ENCODE results near the gene NELFA. TPM values are rescaled to one million over a fixed set of nuclear protein-coding genes. Genes with fewer than 3 reads are reported as not detected.
A peak's percentile ranks its signal among the peaks of the same experiment; 100 is the strongest.

NELFA gene
- total RNA-seq (2021; ENCODE audit: unreplicated experiment): 27.0 TPM
- 40.7 TPM for polyA plus RNA-seq (2012; ENCODE audit: insufficient read length)
- percentile 65 among the genes with signal in this experiment for Bru-seq, nascent RNA
- percentile 76 among the genes with signal in this experiment for BruChase-seq, experiment 1, labeled RNA remaining after a 2-hour chase
- BruChase-seq, experiment 2, labeled RNA remaining after a 6-hour chase: percentile 75 among the genes with signal in this experiment
- long read RNA-seq, transcript NELFA-202 (11 exons, 3,343 nt): major isoform, 51 of 86 reads
- long read RNA-seq, partial matches to known transcripts: 14 of 86 reads
- long read RNA-seq, other reads (novel, unspliced or antisense): 20 of 86 reads

DNA sequence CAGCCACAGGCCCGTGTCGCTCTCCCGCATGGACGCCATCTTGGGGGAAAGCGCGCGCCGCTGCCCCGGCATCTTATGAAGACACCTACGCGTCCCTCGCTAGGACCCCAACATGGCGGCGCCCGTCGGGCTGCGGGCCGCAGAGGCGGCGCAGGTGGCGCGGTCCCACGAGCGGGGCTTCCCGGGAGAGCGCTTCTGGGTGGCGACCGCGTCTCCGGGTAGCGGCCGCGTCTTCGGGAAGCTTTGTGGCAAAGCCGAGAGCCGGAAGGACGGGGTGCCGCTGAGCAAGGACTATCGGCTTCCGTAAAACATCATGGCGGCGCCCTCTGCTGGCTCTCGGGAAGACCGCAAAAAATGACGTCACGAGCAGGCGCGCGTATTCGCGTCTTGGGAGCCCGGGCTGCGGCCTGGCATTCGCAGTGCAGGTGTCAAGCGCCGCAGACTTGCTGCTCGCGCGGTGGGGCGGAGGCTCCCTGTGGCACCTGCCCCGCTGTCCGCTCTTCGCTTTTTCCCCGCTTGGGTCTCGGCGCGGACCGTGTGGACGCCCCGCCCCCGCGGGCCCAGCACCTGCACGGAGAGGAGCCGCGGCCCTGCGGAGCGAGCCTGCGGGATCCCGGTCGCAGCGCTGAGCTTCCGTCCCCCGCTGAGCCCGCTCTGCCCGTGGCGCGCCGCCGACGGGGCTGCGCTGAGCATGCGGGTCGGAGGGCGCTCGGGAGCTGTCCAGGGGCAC, at the start of gene NELFA:
TSS of gene NELFA (minus strand) at position 54 of the 730 bp plus-strand sequence. CDS start at position 39, 15 bp downstream.
- POLR2A ChIA-PET: interaction anchor here (0.5 to 0.6 kb wide), 2 partner anchors 31 to 134 kb away, joined by 4 to 5 read pairs; no protein-coding TSS in a partner anchor
- in situ Hi-C loops (cut with HindIII; ENCODE audit: low pct_unique_long_range_greater_than_20kb, low sequenced_read_pairs) (no loop called here), intact Hi-C loops (cut with micrococcal nuclease; ENCODE audit: unreplicated experiment) (no loop called here)
- BruUV-seq (replicated peaks): no TSS peak
- Histone ChIP-seq H3K4me1 (ENCODE audit: control insufficient read depth, insufficient read depth, low read length) (no peaks in the 10 kb centered on the region), H3K27me3 (ENCODE audit: control insufficient read depth, insufficient read depth, low read length) (no peaks in the 10 kb centered on the region), H3K4me3 (ENCODE audit: low read depth in 2 of 2, low read length in 2 of 2) (peak within 1 kb of the TSS; percentile 60 to 69), H3K27ac (ENCODE audit: low read length) (peak within 1 kb of the TSS; percentile 84), H3K9me3 (ENCODE audit: control insufficient read depth, insufficient read depth, low read depth, low read length) (no peaks in the 10 kb centered on the region), H3K36me3 (ENCODE audit: control insufficient read depth, insufficient read depth, low read length) (peaks cover 3% of the 10 kb centered on the region; the same call in 1 of the 2 replicates)
- ATAC-seq (peak; percentile 95), DNase-seq (ENCODE audit: low read depth, low spot score) (peak; percentile 63)
- CTCF ChIA-PET: no interaction called here
- TF ChIP-seq, protein P1, sequence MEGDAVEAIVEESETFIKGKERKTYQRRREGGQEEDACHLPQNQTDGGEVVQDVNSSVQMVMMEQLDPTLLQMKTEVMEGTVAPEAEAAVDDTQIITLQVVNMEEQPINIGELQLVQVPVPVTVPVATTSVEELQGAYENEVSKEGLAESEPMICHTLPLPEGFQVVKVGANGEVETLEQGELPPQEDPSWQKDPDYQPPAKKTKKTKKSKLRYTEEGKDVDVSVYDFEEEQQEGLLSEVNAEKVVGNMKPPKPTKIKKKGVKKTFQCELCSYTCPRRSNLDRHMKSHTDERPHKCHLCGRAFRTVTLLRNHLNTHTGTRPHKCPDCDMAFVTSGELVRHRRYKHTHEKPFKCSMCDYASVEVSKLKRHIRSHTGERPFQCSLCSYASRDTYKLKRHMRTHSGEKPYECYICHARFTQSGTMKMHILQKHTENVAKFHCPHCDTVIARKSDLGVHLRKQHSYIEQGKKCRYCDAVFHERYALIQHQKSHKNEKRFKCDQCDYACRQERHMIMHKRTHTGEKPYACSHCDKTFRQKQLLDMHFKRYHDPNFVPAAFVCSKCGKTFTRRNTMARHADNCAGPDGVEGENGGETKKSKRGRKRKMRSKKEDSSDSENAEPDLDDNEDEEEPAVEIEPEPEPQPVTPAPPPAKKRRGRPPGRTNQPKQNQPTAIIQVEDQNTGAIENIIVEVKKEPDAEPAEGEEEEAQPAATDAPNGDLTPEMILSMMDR (IDR thresholded peaks at IDR 0.05): no peak
- peak; percentile 81 for TF ChIP-seq TCF7L2 (IDR thresholded peaks at IDR 0.05; ENCODE audit: low read depth, low read length)
- TF ChIP-seq SIN3A (IDR thresholded peaks at IDR 0.05; ENCODE audit: borderline replicate concordance, insufficient read depth, low read depth, low read length): peak; percentile 68; the same call in 1 of the 2 replicates
- TF ChIP-seq POLR2AphosphoS5 (IDR thresholded peaks at IDR 0.05; ENCODE audit: low read depth, low read length): peak; percentile 52; the same call in 1 of the 2 replicates
- TF ChIP-seq, protein P2, sequence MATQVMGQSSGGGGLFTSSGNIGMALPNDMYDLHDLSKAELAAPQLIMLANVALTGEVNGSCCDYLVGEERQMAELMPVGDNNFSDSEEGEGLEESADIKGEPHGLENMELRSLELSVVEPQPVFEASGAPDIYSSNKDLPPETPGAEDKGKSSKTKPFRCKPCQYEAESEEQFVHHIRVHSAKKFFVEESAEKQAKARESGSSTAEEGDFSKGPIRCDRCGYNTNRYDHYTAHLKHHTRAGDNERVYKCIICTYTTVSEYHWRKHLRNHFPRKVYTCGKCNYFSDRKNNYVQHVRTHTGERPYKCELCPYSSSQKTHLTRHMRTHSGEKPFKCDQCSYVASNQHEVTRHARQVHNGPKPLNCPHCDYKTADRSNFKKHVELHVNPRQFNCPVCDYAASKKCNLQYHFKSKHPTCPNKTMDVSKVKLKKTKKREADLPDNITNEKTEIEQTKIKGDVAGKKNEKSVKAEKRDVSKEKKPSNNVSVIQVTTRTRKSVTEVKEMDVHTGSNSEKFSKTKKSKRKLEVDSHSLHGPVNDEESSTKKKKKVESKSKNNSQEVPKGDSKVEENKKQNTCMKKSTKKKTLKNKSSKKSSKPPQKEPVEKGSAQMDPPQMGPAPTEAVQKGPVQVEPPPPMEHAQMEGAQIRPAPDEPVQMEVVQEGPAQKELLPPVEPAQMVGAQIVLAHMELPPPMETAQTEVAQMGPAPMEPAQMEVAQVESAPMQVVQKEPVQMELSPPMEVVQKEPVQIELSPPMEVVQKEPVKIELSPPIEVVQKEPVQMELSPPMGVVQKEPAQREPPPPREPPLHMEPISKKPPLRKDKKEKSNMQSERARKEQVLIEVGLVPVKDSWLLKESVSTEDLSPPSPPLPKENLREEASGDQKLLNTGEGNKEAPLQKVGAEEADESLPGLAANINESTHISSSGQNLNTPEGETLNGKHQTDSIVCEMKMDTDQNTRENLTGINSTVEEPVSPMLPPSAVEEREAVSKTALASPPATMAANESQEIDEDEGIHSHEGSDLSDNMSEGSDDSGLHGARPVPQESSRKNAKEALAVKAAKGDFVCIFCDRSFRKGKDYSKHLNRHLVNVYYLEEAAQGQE (IDR thresholded peaks at IDR 0.05; ENCODE audit: insufficient read depth in 1 of 2, low read depth in 2 of 2, low read length in 1 of 2): peak in 1 of 2 experiments; percentile 79; a peak in 1 of 4 replicates

DNA sequence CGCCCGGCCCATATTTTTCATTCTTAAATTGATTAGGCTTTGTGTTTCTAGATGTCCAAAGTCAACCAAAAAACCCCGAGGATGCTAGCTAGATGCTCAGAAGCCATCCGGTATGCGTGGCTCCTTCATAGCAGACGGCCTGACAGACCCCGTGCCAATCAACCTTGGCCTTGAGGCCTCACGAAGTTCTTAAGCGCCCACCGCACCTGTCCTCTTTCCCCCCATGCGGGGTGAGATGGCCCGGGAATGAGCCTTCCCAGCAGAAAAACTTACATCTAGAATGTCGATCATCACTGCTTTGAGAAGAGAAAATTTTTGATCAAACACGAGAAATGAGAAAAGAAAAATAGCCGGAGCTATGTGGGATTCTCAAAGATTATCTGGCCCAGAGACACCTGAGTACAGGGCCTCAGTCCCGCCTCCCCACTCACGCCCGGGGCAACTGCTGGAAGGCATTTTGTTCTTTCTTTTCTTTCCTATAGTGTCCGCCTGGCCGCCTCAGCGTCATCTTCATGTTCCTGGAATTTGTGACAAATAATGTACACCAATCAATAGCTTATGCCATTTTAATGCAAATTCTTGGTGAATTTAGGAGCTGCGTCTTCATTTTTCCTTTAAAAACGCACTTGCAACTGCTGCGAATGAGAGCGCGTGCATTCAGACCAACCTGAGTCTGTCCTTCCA, 48.8 kb upstream of the NELFA start:
- Histone ChIP-seq H3K9me3 (ENCODE audit: control insufficient read depth, insufficient read depth, low read depth, low read length) (no peaks in the 10 kb centered on the region), H3K4me3 (ENCODE audit: low read depth in 2 of 2, low read length in 2 of 2) (no peak overlapping the region), H3K27me3 (ENCODE audit: control insufficient read depth, insufficient read depth, low read length) (no peaks in the 10 kb centered on the region), H3K27ac (ENCODE audit: low read length) (no peak overlapping the region), H3K36me3 (ENCODE audit: control insufficient read depth, insufficient read depth, low read length) (no peaks in the 10 kb centered on the region), H3K4me1 (ENCODE audit: control insufficient read depth, insufficient read depth, low read length) (peaks cover 6% of the 10 kb centered on the region)
- CTCF ChIA-PET: no interaction called here
- DNase-seq (ENCODE audit: low read depth, low spot score): no peak
- no peak for ATAC-seq
- in situ Hi-C loops (cut with HindIII; ENCODE audit: low pct_unique_long_range_greater_than_20kb, low sequenced_read_pairs): no loop called here
- POLR2A ChIA-PET: no interaction called here
- TF ChIP-seq, protein P2 (IDR thresholded peaks at IDR 0.05; ENCODE audit: insufficient read depth in 1 of 2, low read depth in 2 of 2, low read length in 1 of 2): no peak
- TF ChIP-seq SIN3A (IDR thresholded peaks at IDR 0.05; ENCODE audit: borderline replicate concordance, insufficient read depth, low read depth, low read length): no peak
- no peak for TF ChIP-seq TCF7L2 (IDR thresholded peaks at IDR 0.05; ENCODE audit: low read depth, low read length)
- no peak for TF ChIP-seq POLR2AphosphoS5 (IDR thresholded peaks at IDR 0.05; ENCODE audit: low read depth, low read length)
- TF ChIP-seq, protein P1 (IDR thresholded peaks at IDR 0.05): no peak
- BruUV-seq (replicated peaks): TSS peak; percentile 93
- intact Hi-C loops (cut with micrococcal nuclease; ENCODE audit: unreplicated experiment): no loop called here
